Skeletal muscle satellite cell (primary cell): ENCODE results near the gene MAP3K15.

ENCODE experiments used
- H3K27me3 ChIP-seq: 2 replicates; pipeline ENCODE4 v1.7.0; 2013; ENCODE audit warnings: low read length; ENCODE audit not compliant: control insufficient read depth, insufficient read depth
- H3K36me3 ChIP-seq: 2 replicates; pipeline ENCODE4 v1.7.0; 2013; ENCODE audit warnings: mild to moderate bottlenecking, control low read depth, low read length; ENCODE audit not compliant: insufficient read depth
- H3K4me1 ChIP-seq: 2 replicates; pipeline ENCODE4 v1.7.0; 2013; ENCODE audit warnings: low read length; ENCODE audit not compliant: control insufficient read depth, insufficient read depth
- H3K4me2 ChIP-seq: 2 replicates; pipeline ENCODE4 v1.7.0; 2013; ENCODE audit warnings: mild to moderate bottlenecking, low read length
- H3K4me3 ChIP-seq: 2 replicates; pipeline ENCODE4 v1.7.0; 2013; ENCODE audit warnings: low read length
- H3K9ac ChIP-seq: 2 replicates; pipeline ENCODE4 v1.7.0; 2013; ENCODE audit warnings: mild to moderate bottlenecking, low read depth, low read length, moderate library complexity
- H3K9me3 ChIP-seq: replicated peaks from 2 replicates; pipeline ENCODE4 v1.7.0; 2013; ENCODE audit warnings: mild to moderate bottlenecking, control low read depth, low read length

Gene MAP3K15

DNA sequence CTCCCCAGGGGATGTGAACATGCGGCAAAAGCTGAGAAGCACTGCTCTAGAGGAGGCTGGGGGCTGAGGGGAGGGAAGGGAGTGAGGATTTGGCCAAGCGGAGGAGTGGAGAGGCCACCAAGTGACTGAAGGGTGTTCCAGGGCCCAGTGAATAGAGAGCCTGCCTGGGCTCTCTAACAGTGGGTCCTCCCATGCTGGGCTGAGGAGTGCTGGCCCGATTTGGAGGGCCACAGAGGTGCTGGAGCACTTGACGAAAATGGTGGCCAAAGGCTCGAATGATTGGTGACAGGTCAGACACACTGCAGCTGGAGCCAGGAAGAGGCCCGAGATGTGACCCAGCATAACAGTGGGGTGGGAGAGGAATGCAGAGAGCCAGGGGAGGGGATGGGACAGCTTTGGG, 37.5 kb upstream of the MAP3K15 start:
- H3K4me2 ChIP-seq = no peak overlapping the region
- H3K36me3 ChIP-seq = no peaks in the 10 kb centered on the region
- H3K9me3 ChIP-seq = no peaks in the 10 kb centered on the region
- no peak overlapping the region for H3K4me3 ChIP-seq
- no peak overlapping the region for H3K9ac ChIP-seq
- H3K4me1 ChIP-seq = peaks cover 14% of the 10 kb centered on the region
- H3K27me3 ChIP-seq = no peaks in the 10 kb centered on the region

DNA sequence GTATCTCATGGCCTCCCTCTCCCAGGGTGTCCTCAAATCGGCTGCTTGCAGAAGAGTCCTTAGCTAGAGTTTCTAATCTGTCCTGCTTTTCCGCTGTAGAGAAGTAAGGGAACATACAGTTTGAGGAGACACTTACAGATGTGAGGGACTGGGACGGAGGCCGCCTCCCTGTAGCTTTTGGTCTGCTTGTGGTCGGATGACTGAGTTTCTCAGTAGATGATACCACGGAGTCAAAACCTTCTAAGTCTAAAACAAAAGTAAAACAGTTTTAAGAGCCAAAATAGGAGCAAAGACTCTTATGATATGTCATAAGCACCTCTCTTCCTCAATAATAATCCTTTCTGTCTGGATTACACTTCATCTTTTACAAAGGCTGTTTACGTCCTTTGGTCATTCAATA, 34.5 kb upstream of the MAP3K15 start:
- Histone ChIP-seq H3K4me2 (no peak overlapping the region), H3K9ac (no peak overlapping the region), H3K9me3 (no peaks in the 10 kb centered on the region), H3K4me1 (peaks cover 4% of the 10 kb centered on the region), H3K27me3 (no peaks in the 10 kb centered on the region), H3K4me3 (no peak overlapping the region), H3K36me3 (no peaks in the 10 kb centered on the region)

DNA sequence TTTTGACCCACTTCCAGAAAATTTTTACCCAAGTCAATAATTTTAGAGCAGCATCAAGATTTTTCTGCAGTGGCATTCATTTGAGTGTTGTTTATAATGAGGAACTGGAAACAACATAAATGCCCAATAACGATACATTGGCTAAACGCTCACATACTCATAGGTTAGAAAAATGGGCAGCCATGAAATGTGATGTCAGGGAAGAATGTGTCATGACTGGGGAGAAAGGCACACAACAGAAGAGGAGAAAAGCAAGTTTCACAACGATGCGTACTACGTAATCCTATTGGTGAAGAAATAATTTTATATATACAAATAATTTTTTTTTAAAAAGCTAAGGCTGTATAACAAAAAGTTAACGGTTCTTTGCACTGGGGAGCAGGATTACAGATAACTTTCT, 33.6 kb upstream of the MAP3K15 start:
- Histone ChIP-seq H3K36me3 (no peaks in the 10 kb centered on the region), H3K4me3 (no peak overlapping the region), H3K27me3 (no peaks in the 10 kb centered on the region), H3K4me2 (no peak overlapping the region), H3K9ac (no peak overlapping the region), H3K9me3 (no peaks in the 10 kb centered on the region), H3K4me1 (no peaks in the 10 kb centered on the region)

DNA sequence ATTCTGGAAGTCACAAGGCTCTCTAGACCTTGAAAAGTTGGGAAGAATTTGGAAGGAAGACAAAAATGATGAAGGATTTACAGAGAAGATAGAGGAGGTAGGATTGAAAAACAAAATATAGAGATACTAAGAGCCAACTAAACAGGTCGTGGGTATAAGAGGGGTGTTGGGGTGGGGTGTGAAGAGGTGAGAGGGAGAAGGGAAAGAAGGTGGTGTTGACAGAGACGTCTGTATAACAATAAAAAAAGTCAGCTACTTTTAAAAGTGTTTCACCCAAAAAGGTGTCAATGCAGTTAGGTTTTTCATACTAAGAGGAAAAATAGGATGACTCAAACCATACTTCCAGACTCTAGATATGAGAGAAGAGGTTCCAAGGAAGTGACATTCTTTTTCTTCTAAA, 33.0 kb upstream of the MAP3K15 start:
- Histone ChIP-seq H3K4me2 (no peak overlapping the region), H3K36me3 (no peaks in the 10 kb centered on the region), H3K4me1 (no peaks in the 10 kb centered on the region), H3K9ac (no peak overlapping the region), H3K27me3 (no peaks in the 10 kb centered on the region), H3K4me3 (no peak overlapping the region), H3K9me3 (no peaks in the 10 kb centered on the region)

DNA sequence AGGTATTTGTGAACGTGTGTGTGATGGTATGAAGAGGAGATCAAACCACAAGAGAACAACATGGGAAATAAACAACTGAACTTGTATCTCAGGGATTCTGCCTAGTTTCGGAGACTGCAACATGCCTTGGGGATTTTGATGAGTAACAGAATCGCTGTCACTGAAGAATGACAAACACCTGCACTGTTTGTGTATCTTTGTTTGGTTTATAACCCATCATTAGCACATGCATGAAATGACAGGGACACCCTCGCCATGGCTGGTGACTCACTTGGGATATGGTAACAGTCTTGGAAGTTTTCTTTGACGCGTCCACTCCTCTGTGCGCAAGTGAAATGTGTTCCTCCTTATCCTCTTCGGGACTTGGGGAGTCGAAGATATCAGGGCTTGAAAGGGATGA, 30.3 kb upstream of the MAP3K15 start:
- H3K27me3 ChIP-seq = no peaks in the 10 kb centered on the region
- no peaks in the 10 kb centered on the region for H3K4me1 ChIP-seq
- H3K4me2 ChIP-seq = no peak overlapping the region
- no peak overlapping the region for H3K9ac ChIP-seq
- H3K9me3 ChIP-seq = no peaks in the 10 kb centered on the region
- H3K36me3 ChIP-seq = peaks cover 4% of the 10 kb centered on the region
- H3K4me3 ChIP-seq = no peak overlapping the region

DNA sequence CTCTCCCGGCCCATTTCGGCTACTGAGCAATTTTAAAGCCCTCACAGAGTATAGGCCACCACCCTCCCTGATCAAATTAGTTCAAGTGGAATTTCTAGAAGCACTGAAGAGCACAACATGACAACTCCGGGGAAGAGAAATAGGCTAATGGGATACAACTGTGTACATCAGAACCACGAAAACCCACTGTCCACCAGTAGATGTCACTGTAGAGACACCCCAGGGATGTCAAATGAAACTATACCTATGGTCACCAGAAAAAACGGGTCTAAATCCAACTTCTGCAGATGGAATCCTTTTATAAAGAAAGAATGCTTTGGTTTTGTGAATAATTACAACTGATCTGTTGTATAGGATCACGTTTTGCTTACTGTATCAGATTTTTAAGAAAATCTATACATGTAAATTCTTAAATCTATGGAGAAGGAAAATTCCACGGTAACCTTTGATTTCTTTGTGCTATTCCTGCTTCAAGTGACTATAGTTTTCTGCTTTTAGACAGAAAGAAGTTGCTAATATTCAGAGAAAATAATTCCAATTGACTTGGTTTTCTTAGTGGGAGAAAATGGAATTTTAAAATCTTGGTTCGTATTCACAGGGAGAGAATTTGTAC, 29.5 kb upstream of the MAP3K15 start:
- H3K4me2 ChIP-seq = no peak overlapping the region
- no peaks in the 10 kb centered on the region for H3K4me1 ChIP-seq
- no peaks in the 10 kb centered on the region for H3K27me3 ChIP-seq
- H3K9me3 ChIP-seq = no peaks in the 10 kb centered on the region
- H3K9ac ChIP-seq = no peak overlapping the region
- H3K4me3 ChIP-seq = no peak overlapping the region
- H3K36me3 ChIP-seq = peaks cover 4% of the 10 kb centered on the region

DNA sequence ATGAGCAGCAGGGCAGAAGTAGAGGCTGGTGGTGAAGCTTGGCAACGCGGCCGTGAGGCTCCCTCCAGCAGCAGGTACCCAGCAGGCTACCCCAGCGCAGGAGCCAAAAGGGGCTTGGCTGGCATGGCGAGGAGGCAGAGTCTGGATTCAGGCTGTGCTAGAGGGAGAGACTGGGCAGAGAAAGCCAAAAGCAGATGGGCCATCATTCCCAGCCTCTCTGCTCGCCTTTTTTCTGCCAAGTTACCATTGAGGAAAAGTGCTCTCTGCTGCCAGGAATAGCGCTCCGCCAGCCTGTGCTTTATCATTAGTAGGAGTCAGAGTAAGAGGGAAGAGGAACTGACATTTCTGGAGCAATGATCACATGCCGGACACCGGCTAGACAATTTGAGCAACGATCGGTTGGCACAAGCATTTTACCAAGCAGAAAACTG, 28.7 kb upstream of the MAP3K15 start:
- Histone ChIP-seq H3K4me3 (no peak overlapping the region), H3K9me3 (no peaks in the 10 kb centered on the region), H3K27me3 (no peaks in the 10 kb centered on the region), H3K9ac (no peak overlapping the region), H3K36me3 (peaks cover 4% of the 10 kb centered on the region), H3K4me2 (no peak overlapping the region), H3K4me1 (no peaks in the 10 kb centered on the region)

DNA sequence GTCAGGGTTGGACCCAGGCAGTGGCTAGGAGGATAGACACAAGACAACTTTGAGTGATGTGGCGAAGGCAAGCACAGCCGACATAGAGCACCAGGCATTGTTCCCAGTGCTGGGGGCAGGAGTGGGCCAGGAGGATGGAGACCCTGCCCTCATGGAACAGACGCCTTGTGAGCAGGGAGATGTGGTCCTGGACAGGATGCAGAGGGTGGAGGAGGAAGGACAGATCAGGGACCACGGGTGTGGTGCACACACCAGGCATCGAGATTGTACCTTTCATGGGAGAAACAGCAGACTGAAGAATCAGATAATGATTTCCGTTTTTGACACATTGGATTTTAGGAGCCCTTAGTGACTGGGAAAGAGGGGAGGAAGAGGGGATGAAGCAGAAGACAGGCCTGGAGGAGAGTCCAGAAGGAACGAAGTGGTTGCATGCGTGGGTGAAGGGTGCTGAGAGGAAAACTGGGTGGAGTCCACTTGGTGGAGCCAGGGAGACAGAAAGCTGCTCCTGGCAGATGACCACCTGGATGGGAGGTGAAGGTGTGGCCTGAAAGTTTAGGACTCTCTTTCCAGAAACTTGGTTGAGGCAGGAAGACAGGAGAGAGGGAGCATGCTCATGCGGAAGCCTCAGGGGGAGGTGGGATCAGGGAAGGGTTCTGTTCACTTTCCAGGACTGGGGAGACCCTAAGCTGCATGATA, 27.9 kb upstream of the MAP3K15 start:
- no peaks in the 10 kb centered on the region for H3K9me3 ChIP-seq

DNA sequence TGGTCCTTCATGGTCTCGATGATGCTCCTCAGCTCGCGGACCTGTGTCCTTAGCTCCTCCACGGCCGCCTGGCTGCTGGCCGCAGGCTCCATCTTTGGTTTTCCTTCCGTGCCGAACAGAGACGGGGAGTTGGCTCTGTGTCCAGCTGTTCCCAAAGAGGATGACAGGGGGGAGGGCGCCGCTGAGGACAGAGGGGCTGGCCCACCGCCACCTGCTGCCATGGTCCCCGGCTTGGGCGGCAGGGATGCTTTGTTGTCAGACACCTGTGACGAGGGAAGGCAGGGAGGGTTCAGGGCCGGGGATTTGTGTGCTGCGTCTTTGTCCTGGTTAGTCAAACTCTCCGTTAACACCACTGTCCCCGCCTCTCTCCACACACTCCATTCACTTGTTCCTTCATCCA, 26.6 kb upstream of the MAP3K15 start:
- Histone ChIP-seq H3K9ac (no peak overlapping the region), H3K4me3 (no peak overlapping the region), H3K27me3 (no peaks in the 10 kb centered on the region), H3K36me3 (peaks cover 4% of the 10 kb centered on the region), H3K4me2 (no peak overlapping the region), H3K4me1 (no peaks in the 10 kb centered on the region), H3K9me3 (no peaks in the 10 kb centered on the region)

More for the DNA sequence above, 27.9 kb upstream of the MAP3K15 start:
- Histone ChIP-seq H3K9ac (no peak overlapping the region), H3K4me1 (no peaks in the 10 kb centered on the region), H3K27me3 (no peaks in the 10 kb centered on the region), H3K4me2 (no peak overlapping the region), H3K36me3 (peaks cover 4% of the 10 kb centered on the region), H3K4me3 (no peak overlapping the region)

DNA sequence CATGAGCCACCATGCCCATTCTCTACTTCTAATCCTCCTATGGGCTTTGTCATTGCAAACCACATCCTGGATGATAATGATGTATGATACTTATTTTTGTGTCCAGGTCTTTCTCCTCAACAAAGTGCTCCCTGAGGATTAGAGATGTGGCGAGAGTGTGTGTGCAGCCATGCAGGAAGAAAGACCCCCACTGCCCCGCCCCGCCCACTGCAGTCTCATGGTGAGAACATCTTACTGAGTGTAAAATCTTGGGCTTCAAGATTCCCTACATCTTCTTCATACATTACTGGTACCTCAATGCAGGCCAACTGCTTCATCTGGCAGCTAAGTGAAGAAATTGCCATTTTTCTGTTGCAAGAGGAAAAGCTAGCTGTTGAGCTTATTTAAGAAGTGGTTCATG, 25.9 kb upstream of the MAP3K15 start:
- Histone ChIP-seq H3K36me3 (peaks cover 4% of the 10 kb centered on the region), H3K27me3 (no peaks in the 10 kb centered on the region), H3K4me1 (no peaks in the 10 kb centered on the region), H3K9ac (no peak overlapping the region), H3K9me3 (no peaks in the 10 kb centered on the region), H3K4me2 (no peak overlapping the region), H3K4me3 (no peak overlapping the region)

DNA sequence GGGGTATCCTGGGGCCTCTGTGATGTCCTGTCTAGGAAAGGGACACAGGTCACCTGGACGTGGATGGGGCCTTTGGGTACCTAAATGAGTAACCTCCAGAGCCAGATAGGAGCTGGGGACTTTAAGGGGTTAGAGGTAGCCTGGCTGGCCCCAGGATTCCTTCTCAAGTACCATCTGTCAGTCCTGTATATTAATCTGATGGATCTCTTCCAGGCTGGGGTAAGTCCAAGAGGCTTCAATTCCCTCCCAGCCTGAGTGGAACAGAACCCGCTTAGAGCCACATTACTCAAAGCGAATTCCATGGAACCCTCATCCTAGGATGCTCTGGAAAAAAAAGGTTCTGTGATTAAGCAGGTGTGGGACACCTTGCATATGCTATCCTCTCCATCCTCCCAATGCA, 24.8 kb upstream of the MAP3K15 start:
- H3K9ac ChIP-seq = no peak overlapping the region
- H3K4me2 ChIP-seq = no peak overlapping the region
- no peaks in the 10 kb centered on the region for H3K27me3 ChIP-seq
- no peaks in the 10 kb centered on the region for H3K4me1 ChIP-seq
- H3K9me3 ChIP-seq = no peaks in the 10 kb centered on the region
- H3K4me3 ChIP-seq = no peak overlapping the region
- H3K36me3 ChIP-seq = peaks cover 4% of the 10 kb centered on the region

DNA sequence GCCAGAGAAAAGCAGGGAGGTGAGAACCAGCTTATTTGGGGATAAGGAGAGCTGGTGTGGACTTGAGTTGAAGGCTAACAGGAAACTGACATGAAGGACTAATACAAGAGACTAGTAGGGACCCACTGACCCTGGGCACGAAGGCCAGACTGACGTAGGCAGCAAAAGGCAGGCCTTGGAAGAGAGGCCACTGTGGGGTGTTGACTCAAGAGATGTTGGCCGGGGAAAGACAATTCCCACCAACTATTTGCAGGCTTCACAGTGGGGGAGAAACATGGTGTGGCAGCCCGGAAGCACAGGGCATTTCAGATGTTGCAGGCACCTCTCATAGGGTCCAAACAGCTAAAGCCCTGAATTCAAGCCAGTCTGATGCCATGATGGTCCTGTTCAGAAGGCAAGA, 24.4 kb upstream of the MAP3K15 start:
- Histone ChIP-seq H3K36me3 (peaks cover 4% of the 10 kb centered on the region), H3K4me2 (no peak overlapping the region), H3K27me3 (no peaks in the 10 kb centered on the region)

More for the DNA sequence above, 24.4 kb upstream of the MAP3K15 start:
- H3K4me1 ChIP-seq = no peaks in the 10 kb centered on the region
- no peak overlapping the region for H3K4me3 ChIP-seq
- H3K9ac ChIP-seq = no peak overlapping the region
- no peaks in the 10 kb centered on the region for H3K9me3 ChIP-seq
